Spleen (tissue), 11 donors: ENCODE data around the gene RAB6A. TPM values are rescaled to one million over a fixed set of nuclear protein-coding genes. Genes with fewer than 3 reads are reported as not detected.
"Not testable (repeated sequence)": the region's sequence is repeated elsewhere in the genome, so short reads cannot be mapped to it uniquely, and the experiment has no call there.

Experiments used
- DNase-seq: peaks from one replicate; pipeline ENCODE4 v3.0.0-alpha.2; 2020
- H3K27ac ChIP-seq, 8 donors: fragments of 200-600 bp; sonication (generic) in 7 of 8; 1 replicate in 4 of 8; 2 replicates in 4 of 8; pipeline versions ENCODE4 v1.5.0 to v1.8.0; 2016 to 2021; ENCODE audit warnings: inconsistent platforms in 4 of 8, mild to moderate bottlenecking in 4 of 8, moderate library complexity in 1 of 8
- H3K27me3 ChIP-seq, 7 donors: fragments of 200-600 bp; sonication (generic) in 6 of 7; replicated peaks in 1 of 7; 1 replicate in 4 of 7; 2 replicates in 3 of 7; pipeline versions ENCODE4 v1.5.0 to v1.8.0; 2016 to 2021; ENCODE audit warnings: inconsistent platforms in 3 of 7, mild to moderate bottlenecking in 1 of 7
- H3K36me3 ChIP-seq, 6 donors: fragments of 200-600 bp; sonication (generic) in 5 of 6; 1 replicate in 4 of 6; 2 replicates in 2 of 6; pipeline versions ENCODE4 v1.5.0 to v1.8.0; 2016 to 2021; ENCODE audit warnings: inconsistent platforms in 2 of 6
- H3K4me1 ChIP-seq, 6 donors: fragments of 200-600 bp; sonication (generic) in 5 of 6; 1 replicate in 3 of 6; 2 replicates in 3 of 6; pipeline versions ENCODE4 v1.5.0 to v1.8.0; 2016 to 2021; ENCODE audit warnings: inconsistent platforms in 3 of 6
- H3K4me3 ChIP-seq, 8 donors: fragments of 200-600 bp; sonication (generic) in 7 of 8; 1 replicate in 4 of 8; 2 replicates in 4 of 8; pipeline versions ENCODE4 v1.5.0 to v1.8.0; 2016 to 2021; ENCODE audit warnings: inconsistent platforms in 4 of 8, mild to moderate bottlenecking in 4 of 8, moderate library complexity in 2 of 8
- H3K9me3 ChIP-seq, 8 donors: fragments of 200-600 bp; sonication (generic) in 7 of 8; 1 replicate in 4 of 8; 2 replicates in 4 of 8; pipeline versions ENCODE4 v1.5.0 to v1.8.0; 2016 to 2021; ENCODE audit warnings: inconsistent platforms in 4 of 8
- POLR2A ChIP-seq, 3 donors: fragments of 450-650 bp; IDR thresholded peaks; one replicate each; pipeline ENCODE4 v1.5.1; 2017; ENCODE audit warnings: antibody characterized with exemption in 3 of 3, mild to moderate bottlenecking in 1 of 3
- POLR2AphosphoS5 ChIP-seq, 3 donors: sonication (generic); formaldehyde crosslinking; IDR thresholded peaks; one replicate each; pipeline ENCODE4 v1.5.1; 2017; ENCODE audit warnings: antibody characterized with exemption in 3 of 3
- WGBS, 5 donors: extraction: QIAGEN DNeasy Blood & Tissue Kit in 3 of 5; methylation state at CpG; one replicate each; pipeline versions ENCODE4 v1.1.5 to v1.1.7; 2013 to 2018; 5-methylcytosine and 5-hydroxymethylcytosine counted together
- intact Hi-C: fragments of 100-400 bp; cut with DNase I; formaldehyde crosslinking; loops from one replicate; pipeline ENCODE4 v1.15.0; 2023; ENCODE audit warnings: low total_unique reads
- polyA plus RNA-seq, 3 donors: library from polyadenylated mRNA; stranded (reverse); fragments of 200-250 nt; gene quantifications; one replicate each; pipeline ENCODE4 v1.2.1, GENCODE V29; 2013
- total RNA-seq, 7 donors: library from RNA; depleted of rRNA in 3 of 7; stranded (reverse); fragments of >200 nt in 3 of 7; fragmentation: NEBNext Ultra II Directional in 4 of 7; extraction: Animal tissue kit (Norgen Biotek cat#: 25700) in 4 of 7; gene quantifications; one replicate each; pipeline versions ENCODE4 v1.1.0 to v1.2.1, GENCODE V29; 2016 to 2021
- TF ChIP-seq, protein P1 (sequence below), 11 experiments: fragments of 200-600 bp in 7 of 11; fragments of 450-650 bp in 4 of 11; sonication (generic) in 4 of 11; IDR thresholded peaks in 8 of 11; conservative IDR thresholded peaks in 3 of 11; 1 replicate in 7 of 11; 2 replicates in 4 of 11; pipeline versions ENCODE4 v1.4.0 to v1.8.0; 2016 to 2021; ENCODE audit warnings: antibody characterized with exemption in 11 of 11, inconsistent platforms in 4 of 11, mild to moderate bottlenecking in 1 of 11
- donor health status: healthy with polysubstance abuse.
- donor health status: DM: no; HTN: no; CAD: no; lungs with moderate emphysema.
- donor health status: DM: no; HTN: no; CAD: no.
- donor health status: Bipolar disorder and iron deficiency.
- donor health status: healthy.
- donor health status: DM: no; HTN: no; CAD: no.
- donor health status: DM: yes; HTN: yes; CAD: no.

The RAB6A gene
- total and polyA plus RNA-seq, 10 donors: 25.7 to 144 (median 97.4) TPM

DNA sequence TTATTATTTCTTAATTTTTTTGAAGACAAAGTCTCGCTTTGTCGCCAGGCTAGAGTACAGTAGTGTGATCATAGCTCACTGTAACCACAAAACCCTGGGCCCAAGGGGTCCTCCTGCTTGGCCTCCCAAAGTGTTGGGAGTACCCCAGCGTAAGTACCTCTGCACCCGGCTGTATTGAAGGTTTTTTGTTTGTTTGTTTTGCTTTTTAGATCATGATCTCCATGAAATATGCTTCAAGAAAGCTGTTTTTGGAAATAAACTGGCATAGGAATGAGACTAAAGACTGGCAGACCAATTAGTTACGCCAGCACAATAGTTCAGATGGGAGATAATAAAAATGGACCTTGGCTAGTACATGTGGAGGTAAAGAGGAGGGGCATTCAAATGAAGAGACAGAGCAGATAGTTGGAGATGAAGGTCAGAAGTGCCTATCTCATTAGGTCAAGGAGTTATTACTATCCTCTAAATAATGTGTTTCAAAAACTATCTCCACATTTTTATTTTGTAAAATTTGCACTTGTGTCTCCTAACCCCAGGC, 22.7 kb upstream of the RAB6A start:
- Histone ChIP-seq H3K4me3 (no peak overlapping the region), H3K36me3 (no peaks in the 10 kb centered on the region), H3K27me3 (no peaks in the 10 kb centered on the region), H3K27ac (no peak overlapping the region), H3K9me3 (no peaks in the 10 kb centered on the region), H3K4me1 (peaks cover 2 to 31% (median 23%) of the 10 kb centered on the region in 6 donors)
- 89 to 94% (median 92%) methylated on average over 5 of the region's 5 CpGs for WGBS, 5 donors
- intact Hi-C loops: no loop called here
- no peak for DNase-seq
- TF ChIP-seq, protein P1, sequence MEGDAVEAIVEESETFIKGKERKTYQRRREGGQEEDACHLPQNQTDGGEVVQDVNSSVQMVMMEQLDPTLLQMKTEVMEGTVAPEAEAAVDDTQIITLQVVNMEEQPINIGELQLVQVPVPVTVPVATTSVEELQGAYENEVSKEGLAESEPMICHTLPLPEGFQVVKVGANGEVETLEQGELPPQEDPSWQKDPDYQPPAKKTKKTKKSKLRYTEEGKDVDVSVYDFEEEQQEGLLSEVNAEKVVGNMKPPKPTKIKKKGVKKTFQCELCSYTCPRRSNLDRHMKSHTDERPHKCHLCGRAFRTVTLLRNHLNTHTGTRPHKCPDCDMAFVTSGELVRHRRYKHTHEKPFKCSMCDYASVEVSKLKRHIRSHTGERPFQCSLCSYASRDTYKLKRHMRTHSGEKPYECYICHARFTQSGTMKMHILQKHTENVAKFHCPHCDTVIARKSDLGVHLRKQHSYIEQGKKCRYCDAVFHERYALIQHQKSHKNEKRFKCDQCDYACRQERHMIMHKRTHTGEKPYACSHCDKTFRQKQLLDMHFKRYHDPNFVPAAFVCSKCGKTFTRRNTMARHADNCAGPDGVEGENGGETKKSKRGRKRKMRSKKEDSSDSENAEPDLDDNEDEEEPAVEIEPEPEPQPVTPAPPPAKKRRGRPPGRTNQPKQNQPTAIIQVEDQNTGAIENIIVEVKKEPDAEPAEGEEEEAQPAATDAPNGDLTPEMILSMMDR (IDR thresholded peaks at IDR 0.05 in 8 of 11, conservative IDR thresholded peaks at IDR 0.05 in 3 of 11): no peak
- TF ChIP-seq POLR2A (IDR thresholded peaks at IDR 0.05): no peak
- TF ChIP-seq POLR2AphosphoS5 (IDR thresholded peaks at IDR 0.05): no peak

DNA sequence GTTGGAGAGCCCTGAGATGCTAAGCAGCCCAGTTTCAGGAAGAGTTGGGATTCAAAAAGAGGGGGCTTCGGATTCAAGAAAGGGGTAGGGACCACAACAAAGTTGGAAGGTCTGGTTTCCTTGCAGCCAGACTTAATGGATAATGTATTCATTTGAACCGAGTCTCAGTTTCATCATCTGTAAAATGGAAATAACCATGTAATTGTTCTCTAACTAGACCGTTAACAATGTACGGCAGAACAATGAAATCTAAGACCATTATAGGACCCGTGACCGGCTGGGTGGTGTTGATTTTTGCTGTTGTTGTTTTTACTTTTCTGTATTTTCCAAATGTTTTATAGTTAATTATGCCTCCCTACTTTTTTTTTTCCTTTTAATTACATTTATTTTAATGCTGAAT, 20.4 kb upstream of the RAB6A start:
- TF ChIP-seq POLR2A (IDR thresholded peaks at IDR 0.05): no peak
- TF ChIP-seq, protein P1 (IDR thresholded peaks at IDR 0.05 in 8 of 11, conservative IDR thresholded peaks at IDR 0.05 in 3 of 11): no peak
- no peak for TF ChIP-seq POLR2AphosphoS5 (IDR thresholded peaks at IDR 0.05)
- H3K27me3 ChIP-seq: no peaks in the 10 kb centered on the region
- no peaks in the 10 kb centered on the region for H3K9me3 ChIP-seq
- WGBS, 5 donors: 91 to 95% (median 94%) methylated on average over 6 of the region's 6 CpGs
- H3K27ac ChIP-seq: no peak overlapping the region
- intact Hi-C loops: no loop called here
- no peaks in the 10 kb centered on the region for H3K36me3 ChIP-seq
- no peak overlapping the region for H3K4me3 ChIP-seq
- no peak for DNase-seq
- peaks cover 0 to 18% (median 10%) of the 10 kb centered on the region in 6 donors for H3K4me1 ChIP-seq

DNA sequence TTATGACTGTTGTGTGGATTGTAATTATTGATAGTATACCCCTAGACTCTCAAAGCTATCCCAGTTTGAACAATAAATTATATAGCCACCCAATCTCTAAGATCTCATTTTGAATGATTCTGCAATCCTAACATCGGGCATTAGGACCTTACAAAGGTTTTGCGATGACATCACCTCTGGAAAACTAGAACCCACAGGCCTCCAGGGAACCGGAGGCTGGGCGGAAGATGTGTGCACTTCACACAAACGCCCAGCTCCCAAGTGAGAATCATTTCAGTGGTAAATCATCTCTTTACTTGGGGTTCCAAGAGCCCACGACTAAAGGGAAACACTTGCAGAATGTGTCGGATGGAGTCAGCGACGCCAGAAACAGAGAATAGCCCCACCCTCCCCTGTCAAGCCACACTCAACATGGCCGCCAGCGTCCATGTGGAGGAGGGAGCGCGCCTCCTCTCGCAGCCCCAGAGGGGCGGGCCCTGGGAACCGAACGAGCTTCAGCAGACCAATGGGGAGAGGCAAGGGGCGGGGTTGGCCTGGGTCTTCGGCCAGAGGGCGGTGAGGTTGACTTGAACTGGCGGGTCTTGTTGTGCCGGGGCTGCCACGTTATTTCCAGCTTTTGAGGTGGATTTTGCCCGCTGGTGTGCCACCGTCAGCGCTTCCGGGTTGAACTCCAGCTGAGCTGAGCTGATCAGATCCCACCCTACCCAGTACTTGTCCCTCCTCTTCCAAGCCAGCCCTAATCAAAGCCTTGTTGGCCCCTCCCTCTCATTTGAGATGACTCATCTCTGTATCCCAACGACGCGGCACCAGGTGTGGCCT, 18.4 kb upstream of the RAB6A start:
- H3K27ac ChIP-seq: peak overlapping the region; percentile 80 to 97 (median 94)
- peak overlapping the region; percentile 29 to 69 (median 44) for H3K4me3 ChIP-seq
- no peaks in the 10 kb centered on the region for H3K9me3 ChIP-seq
- no peaks in the 10 kb centered on the region for H3K27me3 ChIP-seq
- peak; percentile 100 for DNase-seq
- intact Hi-C loops: no loop called here
- H3K36me3 ChIP-seq: no peaks in the 10 kb centered on the region
- H3K4me1 ChIP-seq: peaks cover 0 to 18% (median 10%) of the 10 kb centered on the region in 6 donors
- peak; percentile 98 to 100 (median 99) for TF ChIP-seq POLR2AphosphoS5 (IDR thresholded peaks at IDR 0.05)
- peak in 1 of 3 donors; percentile 50 for TF ChIP-seq POLR2A (IDR thresholded peaks at IDR 0.05)
- TF ChIP-seq, protein P1 (IDR thresholded peaks at IDR 0.05 in 8 of 11, conservative IDR thresholded peaks at IDR 0.05 in 3 of 11): peak in 3 of 11 experiments; percentile 13 to 45 (median 29)
- WGBS, 5 donors: 0 to 4% (median 1%) methylated on average over 14 to 30 of the region's 30 CpGs

DNA sequence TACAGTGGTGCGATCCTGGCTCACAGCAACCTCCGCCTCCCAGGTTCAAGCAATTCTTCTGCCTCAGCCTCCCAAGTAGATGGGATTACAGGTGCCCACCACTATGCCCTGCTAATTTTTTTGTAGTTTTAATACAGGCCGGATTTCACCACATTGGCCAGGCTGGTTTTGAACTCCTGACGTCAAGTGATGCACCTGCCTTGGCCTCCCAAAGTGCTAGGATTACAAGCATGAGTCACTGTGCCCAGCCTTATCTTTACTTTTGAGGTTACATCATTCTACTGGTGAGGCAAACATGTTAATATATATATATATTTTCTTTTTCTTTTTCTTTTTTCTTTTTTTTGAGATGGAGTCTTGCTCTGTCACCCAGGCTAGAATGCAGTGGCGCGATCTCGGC, 9.9 kb upstream of the RAB6A start:
- H3K27me3 ChIP-seq, H3K4me3 ChIP-seq, DNase-seq, H3K36me3 ChIP-seq, H3K9me3 ChIP-seq, H3K27ac ChIP-seq, H3K4me1 ChIP-seq, intact Hi-C loops: not testable (repeated sequence)
- 90 to 99% (median 93%) methylated on average over 7 of the region's 7 CpGs for WGBS, 5 donors
